ENCODE data around the gene TCOF1.
A peak's percentile ranks its signal among the peaks of the same experiment; 100 is the strongest.

The TCOF1 gene

DNA sequence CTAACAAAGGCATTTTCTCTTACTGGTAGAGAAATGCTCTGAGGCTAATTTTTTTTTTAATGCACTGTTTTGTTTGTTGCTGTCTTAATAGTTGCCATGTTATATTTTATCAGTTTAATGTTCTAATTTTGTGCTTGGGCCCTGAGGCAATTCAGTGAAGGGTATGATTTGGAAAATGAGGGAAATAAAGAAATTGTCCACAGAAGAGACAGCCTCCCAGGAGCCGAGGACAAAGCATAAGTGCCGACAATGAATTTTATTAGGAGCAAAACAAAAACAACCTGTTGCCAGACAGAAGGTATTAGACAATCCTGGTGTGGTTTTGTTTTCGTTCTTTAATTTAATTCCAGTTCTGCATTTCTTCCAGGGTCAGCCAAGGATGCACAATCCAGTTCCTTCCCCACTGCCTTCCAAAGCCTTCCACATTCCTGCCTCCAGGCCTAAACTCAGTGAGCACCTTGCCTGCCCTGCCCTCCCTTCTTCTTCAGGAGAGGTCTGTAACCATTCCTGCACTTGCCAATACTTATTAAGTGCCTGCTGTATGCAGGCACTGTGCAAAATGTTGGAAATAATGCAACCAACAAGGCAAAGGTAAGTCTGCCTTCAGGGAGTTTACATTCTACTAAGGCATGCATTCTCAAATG, 4.3 kb upstream of the TCOF1 start:
- Histone ChIP-seq H3K27me3 (ENCODE audit: low read depth, low read length) (no peaks in the 10 kb centered on the region), H3K9me3 (ENCODE audit: control insufficient read depth in 1 of 2, low read length in 2 of 2) (no peaks in the 10 kb centered on the region), H3K27ac (ENCODE audit: low read length) (no peak overlapping the region), H3K4me1 (ENCODE audit: control insufficient read depth in 1 of 2, insufficient read depth in 2 of 2, low read length in 2 of 2) (peaks cover 0 to under 1% of the 10 kb centered on the region in 2 donors), H3K4me3 (ENCODE audit: low read depth in 1 of 2, low read length in 2 of 2) (no peak overlapping the region), H3K36me3 (ENCODE audit: control insufficient read depth in 1 of 2, insufficient read depth in 2 of 2, low read length in 2 of 2) (no peaks in the 10 kb centered on the region)

DNA sequence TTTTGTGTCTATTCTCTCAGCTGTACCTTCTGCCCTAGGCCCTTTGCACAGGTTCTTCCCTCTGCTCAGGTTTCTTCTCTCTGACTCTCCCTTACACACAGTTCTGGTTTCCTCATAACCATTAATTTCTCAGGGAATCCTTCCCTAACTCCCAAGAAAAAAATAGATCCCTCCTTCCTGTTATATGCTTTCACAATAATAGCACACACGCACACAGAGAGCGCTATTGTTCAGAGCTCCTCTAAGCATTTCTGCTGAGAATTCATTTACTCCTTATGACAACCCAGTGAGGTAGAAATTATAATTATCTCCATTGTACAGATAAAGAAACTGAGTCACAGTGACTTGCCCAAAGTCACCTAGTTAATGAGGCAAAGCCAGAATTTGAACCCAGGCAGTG, 1.7 kb upstream of the TCOF1 start:
- Histone ChIP-seq H3K4me1 (ENCODE audit: control insufficient read depth in 1 of 2, insufficient read depth in 2 of 2, low read length in 2 of 2) (peaks cover 0 to 7% of the 10 kb centered on the region in 2 donors), H3K4me3 (ENCODE audit: low read depth in 1 of 2, low read length in 2 of 2) (no peak overlapping the region), H3K36me3 (ENCODE audit: control insufficient read depth in 1 of 2, insufficient read depth in 2 of 2, low read length in 2 of 2) (no peaks in the 10 kb centered on the region), H3K27me3 (ENCODE audit: low read depth, low read length) (no peaks in the 10 kb centered on the region), H3K27ac (ENCODE audit: low read length) (no peak overlapping the region), H3K9me3 (ENCODE audit: control insufficient read depth in 1 of 2, low read length in 2 of 2) (no peaks in the 10 kb centered on the region)

DNA sequence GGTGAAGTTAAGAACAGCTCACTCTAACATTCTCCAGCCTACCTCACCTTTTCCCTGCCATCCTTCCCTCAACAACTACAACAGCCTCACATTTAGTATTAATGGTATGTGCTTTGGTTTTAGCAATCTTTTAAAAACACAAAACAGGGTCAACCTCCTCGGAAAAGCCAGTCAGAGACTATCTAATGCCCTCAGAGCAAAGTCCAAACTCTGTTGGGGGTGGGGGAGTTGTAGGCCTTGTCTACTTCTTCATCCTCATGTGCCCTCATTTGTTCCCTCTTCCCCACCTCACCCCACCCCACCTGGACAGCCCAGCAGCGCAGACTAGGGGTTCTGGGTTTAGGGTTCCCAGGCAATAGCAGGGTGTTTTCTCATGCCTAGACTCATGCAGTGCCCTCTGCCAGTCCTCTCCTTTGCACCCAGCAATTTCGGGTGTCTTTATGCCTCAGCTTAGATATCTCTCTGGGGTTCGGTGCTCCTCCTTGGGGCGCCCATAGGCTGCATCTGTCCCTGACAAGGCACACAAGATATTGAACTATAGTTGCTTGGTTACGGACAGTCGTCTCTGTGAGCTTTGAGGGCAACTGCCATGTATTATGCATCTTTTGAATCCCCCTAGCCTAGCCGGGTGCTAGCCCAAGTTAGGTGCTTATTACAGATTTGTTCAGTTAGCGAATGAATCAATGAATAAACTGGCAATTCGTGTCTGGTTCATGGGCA, 762 bp upstream of the TCOF1 start:
- Histone ChIP-seq H3K9me3 (ENCODE audit: control insufficient read depth in 1 of 2, low read length in 2 of 2) (no peaks in the 10 kb centered on the region), H3K27ac (ENCODE audit: low read length) (peak overlapping the region; percentile 35), H3K27me3 (ENCODE audit: low read depth, low read length) (no peaks in the 10 kb centered on the region), H3K4me3 (ENCODE audit: low read depth in 1 of 2, low read length in 2 of 2) (peak overlapping the region; percentile 72 to 86), H3K36me3 (ENCODE audit: control insufficient read depth in 1 of 2, insufficient read depth in 2 of 2, low read length in 2 of 2) (peaks cover 8 to 9% of the 10 kb centered on the region in 2 donors), H3K4me1 (ENCODE audit: control insufficient read depth in 1 of 2, insufficient read depth in 2 of 2, low read length in 2 of 2) (peaks cover 0 to 7% of the 10 kb centered on the region in 2 donors)

GRCh38 chr5:150358261-150359095, 981 bp downstream of the TCOF1 start:
- H3K36me3 ChIP-seq (ENCODE audit: control insufficient read depth in 1 of 2, insufficient read depth in 2 of 2, low read length in 2 of 2): peaks cover 25 to 27% of the 10 kb centered on the region in 2 donors
- peaks cover 0 to 7% of the 10 kb centered on the region in 2 donors for H3K4me1 ChIP-seq (ENCODE audit: control insufficient read depth in 1 of 2, insufficient read depth in 2 of 2, low read length in 2 of 2)
- H3K27ac ChIP-seq (ENCODE audit: low read length): no peak overlapping the region
- no peaks in the 10 kb centered on the region for H3K9me3 ChIP-seq (ENCODE audit: control insufficient read depth in 1 of 2, low read length in 2 of 2)
- peak overlapping the region; percentile 72 to 86 for H3K4me3 ChIP-seq (ENCODE audit: low read depth in 1 of 2, low read length in 2 of 2)
- H3K27me3 ChIP-seq (ENCODE audit: low read depth, low read length): no peaks in the 10 kb centered on the region

- Histone ChIP-seq H3K27ac (ENCODE audit: low read length) (no peak overlapping the region), H3K4me1 (ENCODE audit: control insufficient read depth in 1 of 2, insufficient read depth in 2 of 2, low read length in 2 of 2) (peaks cover 0 to 7% of the 10 kb centered on the region in 2 donors), H3K9me3 (ENCODE audit: control insufficient read depth in 1 of 2, low read length in 2 of 2) (no peaks in the 10 kb centered on the region), H3K4me3 (ENCODE audit: low read depth in 1 of 2, low read length in 2 of 2) (no peak overlapping the region), H3K27me3 (ENCODE audit: low read depth, low read length) (no peaks in the 10 kb centered on the region), H3K36me3 (ENCODE audit: control insufficient read depth in 1 of 2, insufficient read depth in 2 of 2, low read length in 2 of 2) (peaks cover 41 to 47% of the 10 kb centered on the region in 2 donors)
These were observed 3.8 kb downstream of the TCOF1 start for GRCh38 chr5:150361301-150361700.

DNA sequence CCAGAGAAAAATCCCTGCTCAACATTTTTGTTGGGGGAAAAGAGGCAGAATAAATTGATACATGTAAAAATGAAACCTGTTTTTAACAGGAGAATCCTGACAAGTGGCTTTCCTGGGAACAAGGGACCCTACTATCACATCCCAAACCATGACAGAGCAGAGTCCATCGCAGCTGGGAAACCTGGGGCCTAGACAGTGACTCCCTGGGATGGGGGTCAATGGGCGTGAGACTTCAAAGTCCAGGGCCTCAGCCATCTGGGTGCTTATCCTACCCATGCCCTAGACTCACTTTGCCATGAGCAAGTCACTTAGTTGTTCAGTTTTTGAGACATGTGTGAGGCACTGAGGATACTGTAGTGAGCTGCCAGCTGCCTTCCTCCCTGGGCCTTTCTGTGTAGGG, 5.7 kb downstream of the TCOF1 start:
- Histone ChIP-seq H3K27ac (ENCODE audit: low read length) (no peak overlapping the region), H3K9me3 (ENCODE audit: control insufficient read depth in 1 of 2, low read length in 2 of 2) (no peaks in the 10 kb centered on the region), H3K27me3 (ENCODE audit: low read depth, low read length) (no peaks in the 10 kb centered on the region), H3K4me3 (ENCODE audit: low read depth in 1 of 2, low read length in 2 of 2) (no peak overlapping the region), H3K36me3 (ENCODE audit: control insufficient read depth in 1 of 2, insufficient read depth in 2 of 2, low read length in 2 of 2) (peaks cover 52 to 57% of the 10 kb centered on the region in 2 donors), H3K4me1 (ENCODE audit: control insufficient read depth in 1 of 2, insufficient read depth in 2 of 2, low read length in 2 of 2) (peaks cover 0 to 6% of the 10 kb centered on the region in 2 donors)

GRCh38 chr5:150364004-150364403, 6.5 kb downstream of the TCOF1 start:
- Histone ChIP-seq H3K27ac (ENCODE audit: low read length) (no peak overlapping the region), H3K36me3 (ENCODE audit: control insufficient read depth in 1 of 2, insufficient read depth in 2 of 2, low read length in 2 of 2) (peaks cover 60 to 65% of the 10 kb centered on the region in 2 donors), H3K27me3 (ENCODE audit: low read depth, low read length) (no peaks in the 10 kb centered on the region), H3K9me3 (ENCODE audit: control insufficient read depth in 1 of 2, low read length in 2 of 2) (no peaks in the 10 kb centered on the region), H3K4me1 (ENCODE audit: control insufficient read depth in 1 of 2, insufficient read depth in 2 of 2, low read length in 2 of 2) (no peaks in the 10 kb centered on the region), H3K4me3 (ENCODE audit: low read depth in 1 of 2, low read length in 2 of 2) (no peak overlapping the region)

DNA sequence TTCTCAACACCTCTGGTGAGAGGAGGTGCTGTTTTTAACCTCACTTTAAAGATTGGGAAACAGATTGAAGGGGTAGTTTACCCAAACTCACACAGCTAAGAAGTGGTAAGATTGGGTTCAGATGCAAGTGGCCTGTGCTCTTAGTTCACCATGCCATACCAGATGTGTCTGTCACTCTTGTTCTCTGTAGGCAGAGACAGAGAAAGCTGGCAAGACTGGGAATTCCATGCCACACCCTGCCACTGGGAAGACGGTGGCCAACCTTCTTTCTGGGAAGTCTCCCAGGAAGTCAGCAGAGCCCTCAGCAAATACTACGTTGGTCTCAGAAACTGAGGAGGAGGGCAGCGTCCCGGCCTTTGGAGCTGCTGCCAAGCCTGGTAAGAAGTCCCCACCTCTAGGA, 11.0 kb downstream of the TCOF1 start:
- no peak overlapping the region for H3K4me3 ChIP-seq (ENCODE audit: low read depth in 1 of 2, low read length in 2 of 2)
- H3K9me3 ChIP-seq (ENCODE audit: control insufficient read depth in 1 of 2, low read length in 2 of 2): no peaks in the 10 kb centered on the region
- H3K4me1 ChIP-seq (ENCODE audit: control insufficient read depth in 1 of 2, insufficient read depth in 2 of 2, low read length in 2 of 2): no peaks in the 10 kb centered on the region
- no peaks in the 10 kb centered on the region for H3K27me3 ChIP-seq (ENCODE audit: low read depth, low read length)
- H3K27ac ChIP-seq (ENCODE audit: low read length): no peak overlapping the region
- peaks cover 68 to 81% of the 10 kb centered on the region in 2 donors for H3K36me3 ChIP-seq (ENCODE audit: control insufficient read depth in 1 of 2, insufficient read depth in 2 of 2, low read length in 2 of 2)

- no peaks in the 10 kb centered on the region for H3K4me1 ChIP-seq (ENCODE audit: control insufficient read depth in 1 of 2, insufficient read depth in 2 of 2, low read length in 2 of 2)
- H3K4me3 ChIP-seq (ENCODE audit: low read depth in 1 of 2, low read length in 2 of 2): no peak overlapping the region
- no peaks in the 10 kb centered on the region for H3K27me3 ChIP-seq (ENCODE audit: low read depth, low read length)
- H3K27ac ChIP-seq (ENCODE audit: low read length): no peak overlapping the region
- no peaks in the 10 kb centered on the region for H3K9me3 ChIP-seq (ENCODE audit: control insufficient read depth in 1 of 2, low read length in 2 of 2)
- peaks cover 87 to 95% of the 10 kb centered on the region in 2 donors for H3K36me3 ChIP-seq (ENCODE audit: control insufficient read depth in 1 of 2, insufficient read depth in 2 of 2, low read length in 2 of 2)
These were observed 15.1 kb downstream of the TCOF1 start for GRCh38 chr5:150372639-150373038.

DNA sequence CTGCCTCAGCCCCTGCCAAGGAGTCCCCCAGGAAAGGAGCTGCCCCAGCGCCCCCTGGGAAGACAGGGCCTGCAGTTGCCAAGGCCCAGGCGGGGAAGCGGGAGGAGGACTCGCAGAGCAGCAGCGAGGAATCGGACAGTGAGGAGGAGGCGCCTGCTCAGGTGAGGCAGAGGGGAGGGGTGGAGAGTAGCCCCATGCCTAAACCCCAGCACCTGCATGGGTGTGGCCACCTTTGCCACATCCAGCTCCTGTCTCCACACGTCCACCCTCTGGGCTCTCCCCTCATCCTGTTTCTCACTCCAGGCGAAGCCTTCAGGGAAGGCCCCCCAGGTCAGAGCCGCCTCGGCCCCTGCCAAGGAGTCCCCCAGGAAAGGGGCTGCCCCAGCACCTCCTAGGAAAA, 17.2 kb downstream of the TCOF1 start:
- Histone ChIP-seq H3K36me3 (ENCODE audit: control insufficient read depth in 1 of 2, insufficient read depth in 2 of 2, low read length in 2 of 2) (peaks cover 85 to 86% of the 10 kb centered on the region in 2 donors), H3K9me3 (ENCODE audit: control insufficient read depth in 1 of 2, low read length in 2 of 2) (no peaks in the 10 kb centered on the region), H3K4me1 (ENCODE audit: control insufficient read depth in 1 of 2, insufficient read depth in 2 of 2, low read length in 2 of 2) (no peaks in the 10 kb centered on the region), H3K4me3 (ENCODE audit: low read depth in 1 of 2, low read length in 2 of 2) (no peak overlapping the region), H3K27me3 (ENCODE audit: low read depth, low read length) (no peaks in the 10 kb centered on the region), H3K27ac (ENCODE audit: low read length) (no peak overlapping the region)
